Measurements from ENCODE around the gene FNDC3B.

Gene FNDC3B

DNA sequence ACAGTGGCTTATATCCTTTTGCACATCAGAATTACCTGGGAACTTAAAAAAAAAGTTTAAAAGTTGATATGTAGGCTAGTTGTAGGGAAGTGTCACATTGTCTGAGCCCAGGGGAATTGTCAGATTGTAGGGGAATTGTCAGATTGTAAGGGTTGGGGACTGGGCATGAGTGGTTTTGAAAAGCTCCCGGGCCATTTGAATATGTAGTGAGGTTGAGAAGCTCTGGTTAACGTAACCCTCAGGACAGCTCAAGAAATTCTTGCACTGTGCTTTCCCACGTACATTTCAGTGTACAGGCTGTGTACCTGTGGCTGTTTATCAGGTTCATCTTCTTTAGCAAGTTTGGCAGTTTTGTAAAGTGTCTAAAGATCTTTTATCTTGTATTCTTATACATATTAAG is 107.0 kb downstream of the FNDC3B start:
- Histone ChIP-seq H3F3A (ENCODE audit: insufficient read depth) (no peaks in the 10 kb centered on the region), H3K9me2 (replicated peaks; ENCODE audit: insufficient read depth, low read length) (no peaks in the 10 kb centered on the region), H3K36me3 (ENCODE audit: low read length) (no peaks in the 10 kb centered on the region), H3K27me3 (ENCODE audit: low read length) (no peaks in the 10 kb centered on the region), H4K20me1 (ENCODE audit: low read depth, low read length) (no peaks in the 10 kb centered on the region), H2AFZ (ENCODE audit: low read depth, low read length, severe bottlenecking) (no peak overlapping the region), H3K9ac (ENCODE audit: low read length) (no peak overlapping the region), H3K27ac (ENCODE audit: low read depth, low read length) (no peak overlapping the region), H3K79me2 (ENCODE audit: insufficient read depth, low read length) (no peaks in the 10 kb centered on the region), H3K9me3 (ENCODE audit: insufficient read depth, low read length) (no peaks in the 10 kb centered on the region), H3K4me3 (ENCODE audit: insufficient read depth, low read length, poor library complexity, severe bottlenecking) (no peak overlapping the region), H3K4me2 (ENCODE audit: low read depth, low read length, poor library complexity, severe bottlenecking) (no peak overlapping the region)
- TF ChIP-seq EZH2phosphoT487 (conservative IDR thresholded peaks at IDR 0.05; ENCODE audit: low read length): no peak
- TF ChIP-seq, protein P1, sequence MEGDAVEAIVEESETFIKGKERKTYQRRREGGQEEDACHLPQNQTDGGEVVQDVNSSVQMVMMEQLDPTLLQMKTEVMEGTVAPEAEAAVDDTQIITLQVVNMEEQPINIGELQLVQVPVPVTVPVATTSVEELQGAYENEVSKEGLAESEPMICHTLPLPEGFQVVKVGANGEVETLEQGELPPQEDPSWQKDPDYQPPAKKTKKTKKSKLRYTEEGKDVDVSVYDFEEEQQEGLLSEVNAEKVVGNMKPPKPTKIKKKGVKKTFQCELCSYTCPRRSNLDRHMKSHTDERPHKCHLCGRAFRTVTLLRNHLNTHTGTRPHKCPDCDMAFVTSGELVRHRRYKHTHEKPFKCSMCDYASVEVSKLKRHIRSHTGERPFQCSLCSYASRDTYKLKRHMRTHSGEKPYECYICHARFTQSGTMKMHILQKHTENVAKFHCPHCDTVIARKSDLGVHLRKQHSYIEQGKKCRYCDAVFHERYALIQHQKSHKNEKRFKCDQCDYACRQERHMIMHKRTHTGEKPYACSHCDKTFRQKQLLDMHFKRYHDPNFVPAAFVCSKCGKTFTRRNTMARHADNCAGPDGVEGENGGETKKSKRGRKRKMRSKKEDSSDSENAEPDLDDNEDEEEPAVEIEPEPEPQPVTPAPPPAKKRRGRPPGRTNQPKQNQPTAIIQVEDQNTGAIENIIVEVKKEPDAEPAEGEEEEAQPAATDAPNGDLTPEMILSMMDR (IDR thresholded peaks at IDR 0.05; ENCODE audit: insufficient read depth, low read length, poor library complexity, severe bottlenecking): no peak

GRCh38 chr3:172147113-172147818 is 107.9 kb downstream of the FNDC3B start:
- no peak overlapping the region for H3K4me3 ChIP-seq (ENCODE audit: insufficient read depth, low read length, poor library complexity, severe bottlenecking)

GRCh38 chr3:172148241-172148640 is 108.9 kb downstream of the FNDC3B start:
- no peaks in the 10 kb centered on the region for H3K27me3 ChIP-seq (ENCODE audit: low read length)
- H3F3A ChIP-seq (ENCODE audit: insufficient read depth): no peaks in the 10 kb centered on the region
- H3K36me3 ChIP-seq (ENCODE audit: low read length): no peaks in the 10 kb centered on the region
- no peak overlapping the region for H3K4me3 ChIP-seq (ENCODE audit: insufficient read depth, low read length, poor library complexity, severe bottlenecking)
- H3K27ac ChIP-seq (ENCODE audit: low read depth, low read length): no peak overlapping the region
- no peaks in the 10 kb centered on the region for H3K79me2 ChIP-seq (ENCODE audit: insufficient read depth, low read length)
- no peaks in the 10 kb centered on the region for H4K20me1 ChIP-seq (ENCODE audit: low read depth, low read length)
- H2AFZ ChIP-seq (ENCODE audit: low read depth, low read length, severe bottlenecking): no peak overlapping the region
- H3K9me2 ChIP-seq (replicated peaks; ENCODE audit: insufficient read depth, low read length): no peaks in the 10 kb centered on the region
- H3K9ac ChIP-seq (ENCODE audit: low read length): no peak overlapping the region
- H3K4me2 ChIP-seq (ENCODE audit: low read depth, low read length, poor library complexity, severe bottlenecking): no peak overlapping the region
- no peaks in the 10 kb centered on the region for H3K9me3 ChIP-seq (ENCODE audit: insufficient read depth, low read length)
- no peak for TF ChIP-seq EZH2phosphoT487 (conservative IDR thresholded peaks at IDR 0.05; ENCODE audit: low read length)
- TF ChIP-seq, protein P1 (IDR thresholded peaks at IDR 0.05; ENCODE audit: insufficient read depth, low read length, poor library complexity, severe bottlenecking): no peak

More at GRCh38 chr3:172147113-172147818, 107.9 kb downstream of the FNDC3B start:
- no peak overlapping the region for H3K4me2 ChIP-seq (ENCODE audit: low read depth, low read length, poor library complexity, severe bottlenecking)
- no peaks in the 10 kb centered on the region for H3F3A ChIP-seq (ENCODE audit: insufficient read depth)
- H4K20me1 ChIP-seq (ENCODE audit: low read depth, low read length): no peaks in the 10 kb centered on the region
- no peaks in the 10 kb centered on the region for H3K9me3 ChIP-seq (ENCODE audit: insufficient read depth, low read length)
- H3K36me3 ChIP-seq (ENCODE audit: low read length): no peaks in the 10 kb centered on the region
- H3K9me2 ChIP-seq (replicated peaks; ENCODE audit: insufficient read depth, low read length): no peaks in the 10 kb centered on the region
- no peaks in the 10 kb centered on the region for H3K79me2 ChIP-seq (ENCODE audit: insufficient read depth, low read length)
- H3K27ac ChIP-seq (ENCODE audit: low read depth, low read length): no peak overlapping the region
- H3K9ac ChIP-seq (ENCODE audit: low read length): no peak overlapping the region
- no peak overlapping the region for H2AFZ ChIP-seq (ENCODE audit: low read depth, low read length, severe bottlenecking)
- TF ChIP-seq, protein P1 (IDR thresholded peaks at IDR 0.05; ENCODE audit: insufficient read depth, low read length, poor library complexity, severe bottlenecking): no peak
- no peak for TF ChIP-seq EZH2phosphoT487 (conservative IDR thresholded peaks at IDR 0.05; ENCODE audit: low read length)
- H3K27me3 ChIP-seq (ENCODE audit: low read length): no peaks in the 10 kb centered on the region

All from SU-DHL-6 (cell line).